NOMO-1 (cell line): ENCODE measurements around the gene NLRC5.
"Not testable (repeated sequence)": the region's sequence is repeated elsewhere in the genome, so short reads cannot be mapped to it uniquely, and the experiment has no call there.

Experiments
- DNase-seq, 2 experiments: peaks; one replicate each; lab custom pipeline; 2025; ENCODE audit not compliant: unreplicated experiment in 2 of 2; lab: John Stamatoyannopoulos, UW

NLRC5 gene

DNA sequence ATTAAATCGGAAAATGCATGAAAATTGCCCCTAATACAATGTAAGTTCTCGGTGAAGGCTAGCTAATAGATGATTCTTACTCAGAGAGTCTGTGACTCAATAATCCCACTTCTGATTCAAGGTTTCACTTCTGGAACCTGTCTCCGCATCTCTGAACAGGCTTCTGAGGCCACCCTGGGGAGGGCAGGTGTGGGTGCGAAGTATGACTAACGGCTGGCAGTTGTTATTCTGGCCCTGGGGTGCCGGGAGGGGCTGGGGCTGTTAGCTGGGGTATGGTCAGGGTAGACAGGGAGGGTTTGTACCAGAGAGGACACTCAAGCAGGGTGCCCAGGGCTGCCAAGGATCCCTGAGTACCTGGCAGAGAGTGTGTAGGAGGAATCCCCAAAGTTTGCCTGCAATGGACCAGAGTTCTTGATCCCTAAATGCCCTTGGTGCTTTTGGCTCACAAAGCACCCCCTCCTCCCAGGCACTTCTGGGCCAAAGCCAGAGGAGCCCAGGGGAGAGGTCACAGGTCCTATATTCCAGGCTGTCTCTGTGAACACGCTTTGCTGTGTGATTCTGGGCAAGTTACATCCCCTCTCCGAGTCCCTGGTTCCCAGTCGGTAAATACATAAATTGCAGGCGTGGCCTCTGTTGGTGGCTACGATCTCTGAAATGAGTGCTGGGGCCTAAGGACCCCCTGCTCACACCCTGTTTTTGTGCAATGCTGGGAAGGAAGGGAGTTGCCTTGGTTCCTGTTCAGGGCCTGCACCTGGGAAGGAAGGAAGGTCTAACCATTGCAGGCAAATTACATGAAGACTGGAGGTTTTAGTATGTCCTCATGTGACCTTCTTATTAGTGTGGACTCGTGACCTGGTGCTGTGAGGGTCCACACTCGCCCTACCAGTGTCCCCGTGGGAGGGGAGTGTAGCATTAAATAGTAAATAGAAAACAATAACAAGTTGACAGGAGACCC lies 53.1 kb downstream of the NLRC5 start:
- peak; percentile 54 to 79 for DNase-seq

GRCh38 chr16:57043248-57043647 lies 53.9 kb downstream of the NLRC5 start:
- DNase-seq = no peak

GRCh38 chr16:57044931-57045693 lies 55.8 kb downstream of the NLRC5 start:
- no peak for DNase-seq

DNA sequence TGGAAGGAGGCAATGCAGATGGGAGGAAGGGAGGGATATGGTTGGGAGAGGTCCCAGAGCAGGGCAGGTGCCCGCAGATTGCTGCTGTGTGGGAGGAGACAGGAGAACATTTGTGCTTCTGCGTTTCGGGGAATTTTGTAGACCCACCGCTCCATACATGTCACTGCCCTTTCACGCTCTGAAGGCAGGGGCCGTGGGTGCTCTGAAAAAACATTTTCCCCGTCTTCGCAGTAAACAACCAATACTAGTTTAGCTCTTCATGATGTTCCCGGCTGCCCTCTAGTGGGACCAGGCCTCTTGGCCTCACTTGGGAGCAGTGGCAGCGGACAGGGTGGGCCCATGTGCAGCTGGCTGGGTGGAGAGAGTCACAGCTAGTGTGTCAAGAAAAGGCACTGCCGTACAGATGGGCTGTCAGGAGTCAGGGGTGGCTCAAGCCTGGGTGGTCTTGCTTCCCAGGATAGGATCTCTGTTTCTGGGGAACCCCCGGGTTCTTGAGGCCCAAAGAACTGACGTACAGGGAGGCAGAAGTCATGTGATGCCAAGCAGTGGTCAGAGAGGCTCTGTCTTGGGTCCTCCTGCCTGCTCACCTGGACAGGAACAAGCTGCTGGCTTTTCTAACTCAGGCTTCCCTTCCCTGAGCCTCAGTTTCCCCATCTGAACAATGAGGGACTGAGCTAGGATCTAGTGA lies 56.5 kb downstream of the NLRC5 start:
- DNase-seq = no peak

GRCh38 chr16:57048095-57048494 lies 58.7 kb downstream of the NLRC5 start:
- no peak for DNase-seq

DNA sequence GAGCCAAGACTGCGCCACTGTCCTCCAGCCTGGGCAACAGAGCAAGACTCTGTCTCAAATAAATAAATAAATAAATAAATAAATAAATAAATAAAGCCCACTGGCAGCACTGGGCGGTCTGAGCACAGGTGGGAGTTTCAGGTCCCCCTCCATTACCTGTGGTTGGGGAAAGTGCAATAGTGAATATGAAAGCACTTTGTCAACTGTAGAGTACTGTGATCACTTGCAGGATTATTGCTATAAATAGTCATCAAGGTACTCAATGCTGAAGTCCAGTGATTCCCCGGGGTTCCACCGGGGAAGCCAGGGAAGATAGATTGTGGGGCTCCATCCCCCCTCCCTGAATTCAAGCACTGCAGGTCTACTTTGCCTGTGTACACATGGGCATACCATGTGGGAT lies 60.3 kb downstream of the NLRC5 start:
- no peak for DNase-seq

- no peak for DNase-seq
Measured at GRCh38 chr16:57051696-57052228, 62.4 kb downstream of the NLRC5 start.

DNA sequence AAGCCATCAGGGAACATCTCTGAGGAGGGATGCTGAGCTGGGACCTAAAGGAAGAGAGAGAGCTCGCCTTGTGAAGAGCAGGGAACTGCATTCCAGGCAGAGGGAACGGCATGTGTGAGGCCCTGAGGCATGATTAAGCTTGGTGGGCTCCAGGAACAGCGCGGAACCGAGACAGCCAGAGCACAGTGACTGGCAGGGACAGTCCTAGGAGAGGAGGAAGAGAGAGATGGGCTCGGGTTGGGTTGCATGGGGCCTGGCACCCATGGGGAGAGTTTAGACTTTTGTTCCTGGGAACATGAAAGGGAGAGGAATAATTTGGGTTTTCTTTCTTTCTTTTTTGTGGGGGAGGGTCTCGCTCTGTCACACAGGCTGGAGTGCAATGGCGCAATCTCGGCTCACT lies 63.8 kb downstream of the NLRC5 start:
- no peak for DNase-seq

DNA sequence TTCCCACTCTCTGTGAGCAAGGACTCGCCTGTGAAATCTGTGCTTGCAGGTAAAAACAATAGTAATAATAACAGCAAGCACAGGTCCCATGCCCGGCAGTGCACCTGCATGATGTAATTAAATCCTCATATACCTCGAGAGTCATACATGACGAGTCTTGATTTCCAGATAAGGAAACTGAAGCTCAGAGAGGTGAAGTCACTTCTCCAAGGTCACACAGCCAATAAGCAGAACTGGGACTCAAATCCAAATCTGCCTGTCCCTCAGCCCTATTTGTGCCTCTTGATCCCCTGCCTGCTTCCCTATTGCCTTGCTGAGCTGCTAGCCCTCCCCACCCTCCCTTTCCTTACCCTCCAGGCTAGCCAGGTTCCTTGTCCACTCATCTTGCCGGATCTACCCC lies 65.0 kb downstream of the NLRC5 start:
- DNase-seq = no peak

- no peak for DNase-seq
Measured at GRCh38 chr16:57054771-57055170, 65.4 kb downstream of the NLRC5 start.

DNA sequence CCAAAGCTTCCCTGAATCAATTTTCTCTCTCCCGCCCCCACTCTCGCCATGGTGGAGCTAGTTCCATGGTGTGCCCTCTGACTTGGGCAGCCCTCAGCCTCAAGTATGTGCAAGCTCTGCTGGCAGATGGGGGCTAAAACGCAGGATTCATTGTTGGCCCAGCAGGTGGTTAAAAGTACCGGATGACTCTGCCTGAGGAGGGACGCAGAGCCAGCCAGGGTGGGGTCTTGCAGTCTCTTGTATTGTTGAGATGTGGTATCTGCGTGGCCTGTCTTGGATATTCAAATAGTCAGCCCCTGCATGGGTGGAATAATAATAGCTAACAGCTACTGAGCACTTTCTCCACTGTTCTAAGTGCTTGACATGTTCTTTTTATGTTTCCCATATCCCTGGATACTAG lies 66.3 kb downstream of the NLRC5 start:
- DNase-seq = no peak

DNA sequence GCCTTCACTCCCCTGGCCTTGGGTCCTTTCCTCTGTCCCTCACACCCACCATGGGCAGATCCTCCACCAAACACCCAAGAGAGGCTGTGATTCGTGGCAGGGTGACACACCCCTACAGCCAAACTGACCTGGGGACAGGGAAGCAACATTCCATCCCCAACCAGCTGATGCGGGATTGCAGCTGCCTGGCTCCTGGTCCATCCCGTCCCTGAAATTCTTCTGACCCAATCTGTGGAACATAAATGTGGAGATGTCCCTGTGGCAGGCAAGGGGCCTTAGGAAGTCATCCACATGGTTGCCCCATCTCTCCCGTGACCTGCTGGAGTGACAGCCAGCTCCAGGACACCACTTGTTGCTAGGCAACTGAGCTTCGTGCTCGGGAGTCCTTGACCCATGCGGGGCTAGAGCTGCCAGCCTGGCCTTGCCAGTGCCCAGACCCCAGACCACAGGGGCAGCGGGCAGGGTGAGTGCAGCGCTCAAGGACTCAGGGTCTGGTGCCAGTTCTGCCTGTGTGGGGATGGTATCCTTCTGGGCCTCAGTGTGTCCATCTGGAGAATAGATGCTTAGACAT lies 69.0 kb downstream of the NLRC5 start:
- DNase-seq = no peak

GRCh38 chr16:57060323-57061083 lies 71.1 kb downstream of the NLRC5 start:
- no peak for DNase-seq

DNA sequence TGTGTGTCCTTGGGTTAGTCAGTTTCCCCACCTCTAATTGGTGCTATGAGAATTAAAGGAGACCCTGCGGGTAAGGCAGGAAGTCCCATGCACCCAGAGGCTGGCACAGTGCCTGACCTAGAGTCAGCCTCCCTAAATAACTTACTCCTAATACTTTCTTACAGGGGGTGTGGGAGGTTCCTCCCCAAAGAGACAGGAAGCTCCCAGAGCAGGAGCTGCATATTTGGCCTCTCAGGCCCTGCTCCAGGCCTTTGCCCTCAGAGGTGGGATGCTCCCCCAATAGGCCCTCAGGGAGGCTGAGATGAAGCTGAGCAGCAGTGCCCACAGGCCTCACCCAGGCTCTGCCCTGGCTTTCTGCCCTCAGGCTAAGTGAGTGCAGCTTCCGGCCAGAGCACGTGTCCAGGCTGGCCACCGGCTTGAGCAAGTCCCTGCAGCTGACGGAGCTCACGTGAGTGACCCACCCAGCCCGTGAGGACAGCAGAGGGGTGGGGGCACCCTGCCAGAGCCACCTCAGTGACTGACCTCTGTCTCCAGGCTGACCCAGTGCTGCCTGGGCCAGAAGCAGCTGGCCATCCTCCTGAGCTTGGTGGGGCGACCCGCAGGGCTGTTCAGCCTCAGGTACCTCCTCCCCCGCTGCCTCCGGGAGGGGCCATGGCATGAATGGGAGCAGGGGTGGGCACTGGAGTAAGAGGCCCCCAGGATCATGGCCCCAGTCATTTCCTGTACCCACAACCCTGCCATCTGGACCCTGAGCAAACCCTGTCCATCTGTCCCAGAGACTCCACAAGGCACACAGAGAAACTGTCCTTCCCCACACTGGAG lies 71.9 kb downstream of the NLRC5 start:
- DNase-seq = no peak

DNA sequence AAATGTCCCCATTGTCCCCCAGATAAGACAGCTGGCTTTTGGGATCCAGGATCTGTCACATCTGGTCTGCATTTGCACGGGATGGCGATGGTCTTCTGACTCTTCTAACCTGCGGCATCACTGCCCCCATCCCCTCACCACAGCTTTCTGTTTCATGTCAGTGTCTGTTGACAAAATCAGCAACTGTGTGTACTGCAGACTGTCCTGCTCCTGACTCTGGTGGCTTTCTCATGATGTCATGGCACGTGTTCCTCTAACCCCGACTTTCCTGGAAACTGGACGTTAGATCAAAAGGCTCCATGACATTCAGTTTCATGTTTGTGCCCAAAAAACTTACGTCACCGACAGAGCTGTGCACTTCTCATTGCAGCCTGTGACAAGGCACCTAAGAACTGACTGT lies 73.0 kb downstream of the NLRC5 start:
- DNase-seq = no peak

DNA sequence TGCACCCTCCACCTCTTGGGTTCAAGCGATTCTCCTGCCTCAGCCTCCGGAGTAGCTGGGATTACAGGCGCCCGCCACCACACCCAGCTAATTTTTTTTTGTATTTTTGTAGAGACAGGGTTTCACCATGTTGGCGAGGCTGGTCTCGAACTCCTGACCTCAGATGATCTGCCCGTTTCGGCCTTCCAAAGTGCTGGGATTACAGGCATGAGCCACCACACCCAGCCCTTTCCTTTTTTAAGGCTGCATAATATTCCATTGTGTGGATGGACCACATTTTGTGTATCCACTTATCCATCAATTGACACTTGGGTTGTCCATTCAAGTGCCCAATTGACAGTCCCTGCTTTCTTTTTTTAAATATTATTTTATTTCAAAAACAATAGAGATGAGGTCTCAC lies 73.8 kb downstream of the NLRC5 start:
- DNase-seq = not testable (repeated sequence)

DNA sequence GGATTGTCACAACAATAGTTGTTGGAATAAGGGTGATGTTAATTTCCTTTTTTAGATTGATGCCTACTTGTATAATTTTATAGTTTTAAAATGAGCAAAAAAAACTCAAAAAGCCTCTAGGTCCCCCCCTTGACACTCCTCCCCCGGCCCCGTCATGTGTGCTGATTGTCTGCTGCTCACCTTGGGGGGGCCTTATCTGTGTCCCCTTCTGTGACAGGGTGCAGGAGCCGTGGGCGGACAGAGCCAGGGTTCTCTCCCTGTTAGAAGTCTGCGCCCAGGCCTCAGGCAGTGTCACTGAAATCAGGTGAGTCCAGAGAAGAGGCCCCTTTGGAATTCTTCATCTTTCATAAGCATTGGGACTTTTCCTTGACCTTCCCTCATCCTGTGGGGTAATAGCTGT lies 75.6 kb downstream of the NLRC5 start:
- no peak for DNase-seq

DNA sequence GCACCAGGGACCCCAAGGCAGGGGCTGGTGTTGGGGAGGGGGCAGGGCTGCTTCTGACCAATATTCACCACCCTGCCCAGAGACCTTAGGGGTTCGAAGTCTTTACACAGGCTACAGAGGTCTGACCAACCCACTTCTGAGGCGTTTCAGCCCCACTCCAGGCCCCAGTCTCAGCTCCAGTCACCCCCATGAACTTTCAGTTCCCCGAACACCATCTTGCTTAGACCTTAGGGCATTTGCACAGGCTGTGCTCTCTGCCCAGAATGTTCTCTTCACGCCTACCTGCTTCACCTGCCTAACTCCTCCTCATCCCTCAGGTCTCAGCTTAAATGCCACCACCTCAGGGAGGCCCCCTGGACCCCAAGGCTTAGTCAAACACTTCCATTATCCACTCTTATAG lies 77.3 kb downstream of the NLRC5 start:
- no peak for DNase-seq

DNA sequence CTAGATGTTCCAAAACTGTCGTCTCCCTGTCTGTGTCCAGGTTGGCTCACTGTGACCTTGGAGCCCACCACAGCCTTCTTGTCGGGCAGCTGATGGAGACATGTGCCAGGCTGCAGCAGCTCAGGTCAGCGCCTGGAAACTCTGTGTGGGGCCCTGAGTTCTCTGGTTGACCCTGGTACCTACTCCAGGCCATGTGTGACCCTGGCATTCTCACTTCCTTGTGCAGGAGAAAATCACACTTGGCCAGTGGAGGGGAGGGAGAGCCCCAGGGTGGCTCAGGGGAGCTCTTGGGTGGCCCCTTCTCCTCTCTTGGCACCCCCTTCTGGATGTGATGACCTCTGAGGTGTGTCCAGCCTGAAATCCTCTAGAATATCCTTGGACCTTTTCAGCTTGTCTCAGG lies 78.0 kb downstream of the NLRC5 start:
- no peak for DNase-seq
